Stimulated activated CD4-positive, alpha-beta T cell treated with anti-CD3 and anti-CD28 coated beads, Interleukin-4, amount 100 ng/mL, for 1 hour (primary cell): ENCODE results near the gene TBC1D22A.

ENCODE experiments used
- DNase-seq: peaks from one replicate; pipeline ENCODE4 v3.0.0-alpha.2; 2020

TBC1D22A gene

DNA sequence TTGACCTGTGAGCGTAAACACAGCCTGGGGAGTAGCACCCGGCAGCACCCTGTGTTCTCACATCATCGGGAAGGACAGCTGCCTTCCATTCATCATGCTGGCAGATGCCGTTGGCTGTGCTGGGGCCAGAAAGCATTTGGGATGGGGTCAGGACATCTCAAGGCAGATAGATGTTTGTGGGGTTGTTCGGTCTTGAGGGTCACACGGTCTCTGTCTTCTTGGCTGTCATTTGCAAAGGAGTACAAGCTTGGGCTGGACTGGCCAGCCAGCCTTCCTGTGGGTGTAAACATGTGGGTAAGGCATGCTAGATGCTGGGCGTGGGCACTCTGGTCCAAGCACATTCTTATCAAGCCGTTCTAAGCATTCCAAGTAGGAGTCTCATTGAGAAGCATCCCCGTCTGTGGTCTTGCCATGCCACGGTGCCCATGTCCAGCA, 81.4 kb downstream of the TBC1D22A start:
- DNase-seq = no peak

DNA sequence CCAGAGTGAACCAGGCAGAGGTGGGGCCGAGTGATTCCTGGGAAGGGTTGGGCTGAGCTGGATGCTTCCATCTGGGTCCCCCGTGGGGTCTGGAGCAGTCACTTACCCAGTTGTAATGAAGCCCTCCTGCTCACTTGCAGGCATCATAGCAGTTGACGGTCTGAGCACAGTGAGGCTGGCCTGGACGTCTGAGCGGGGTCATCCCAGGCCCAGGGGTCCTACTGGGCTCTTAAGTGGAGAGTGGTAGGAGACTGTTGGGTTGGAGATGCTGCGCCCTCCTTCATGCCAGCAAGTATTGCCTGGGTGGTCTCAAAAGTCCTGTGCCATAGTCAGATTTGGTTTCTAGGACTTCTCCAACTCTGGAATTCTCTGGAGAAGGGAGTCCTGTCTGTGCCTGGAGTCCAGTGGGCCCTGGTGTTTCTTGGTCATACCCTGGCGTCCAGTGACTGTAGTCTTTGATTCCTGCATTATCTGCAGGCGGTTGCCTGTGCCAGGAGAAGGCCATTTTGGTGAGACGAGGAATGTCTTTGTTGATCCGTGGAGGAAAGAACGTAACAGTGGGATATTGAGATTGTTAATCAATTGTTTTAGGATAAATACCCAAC, 82.3 kb downstream of the TBC1D22A start:
- no peak for DNase-seq

DNA sequence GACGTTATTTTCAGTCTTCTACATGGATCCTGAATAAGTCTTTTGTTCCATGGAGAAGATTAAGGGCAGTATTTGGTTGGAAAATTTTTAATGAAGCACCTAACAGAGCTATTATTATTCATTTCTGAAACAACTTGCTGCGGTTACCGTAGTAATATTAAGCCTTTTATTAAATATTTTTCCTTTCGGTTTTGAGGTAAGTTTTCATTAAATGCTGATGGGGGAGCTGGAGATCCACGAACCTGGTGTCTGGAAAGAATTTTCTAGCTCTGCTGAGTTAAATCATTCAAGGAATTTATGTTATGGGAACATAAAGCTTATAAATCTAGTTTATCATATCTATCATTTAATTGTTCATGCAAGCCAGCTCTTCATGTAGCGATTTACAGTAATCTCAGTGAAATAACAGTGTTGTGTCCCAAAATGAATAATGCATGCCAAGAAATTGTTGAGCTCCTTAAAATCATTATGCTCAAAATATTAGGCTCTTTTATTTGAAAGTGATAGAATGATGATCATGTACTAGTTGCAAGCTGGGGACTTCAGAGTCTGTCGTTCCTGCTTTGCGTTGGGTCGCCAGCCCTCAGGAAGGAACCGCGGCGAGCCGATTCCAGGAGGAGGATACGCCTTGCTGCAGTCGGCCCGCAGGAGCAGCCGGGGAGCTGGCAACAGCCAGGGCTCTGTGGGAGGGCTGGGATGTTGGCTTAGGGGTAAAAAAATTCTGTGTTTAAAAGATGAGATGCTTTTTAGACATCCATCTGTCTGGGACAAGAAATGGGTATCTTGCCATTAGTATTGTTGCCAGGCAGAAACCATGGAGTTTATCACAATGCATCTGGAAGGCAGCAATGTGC, 83.1 kb downstream of the TBC1D22A start:
- DNase-seq = no peak

DNA sequence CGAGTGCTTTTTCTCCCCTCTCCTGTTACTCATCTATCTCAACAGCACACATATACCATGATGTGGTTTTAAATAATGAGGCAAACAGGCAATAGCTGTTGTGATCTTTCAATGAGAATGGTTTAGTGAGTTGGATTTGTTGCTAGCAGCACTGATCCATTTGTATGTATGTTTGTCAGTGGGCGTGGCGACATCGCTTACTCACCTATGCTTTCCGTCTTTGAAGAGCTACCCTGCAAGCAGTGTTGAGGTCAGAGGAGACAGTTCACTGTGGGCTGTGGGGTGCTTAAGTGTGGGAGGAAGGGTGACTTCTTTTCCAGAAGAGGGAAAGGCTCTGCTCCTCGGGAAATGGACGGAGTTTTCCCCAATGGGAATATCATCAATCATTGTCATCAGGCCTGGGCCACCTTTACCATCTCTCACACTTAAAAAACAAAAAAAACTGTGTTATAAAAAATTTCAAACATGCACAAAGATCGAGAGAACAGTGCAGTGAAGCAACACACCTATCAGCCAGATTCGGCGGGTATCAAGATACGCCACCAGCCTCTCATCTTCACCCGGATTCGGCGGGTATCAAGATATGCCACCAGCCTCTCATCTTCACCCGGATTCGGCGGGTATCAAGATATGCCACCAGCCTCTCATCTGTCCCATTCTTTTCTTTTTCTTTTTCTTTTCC, 83.8 kb downstream of the TBC1D22A start:
- DNase-seq = no peak

DNA sequence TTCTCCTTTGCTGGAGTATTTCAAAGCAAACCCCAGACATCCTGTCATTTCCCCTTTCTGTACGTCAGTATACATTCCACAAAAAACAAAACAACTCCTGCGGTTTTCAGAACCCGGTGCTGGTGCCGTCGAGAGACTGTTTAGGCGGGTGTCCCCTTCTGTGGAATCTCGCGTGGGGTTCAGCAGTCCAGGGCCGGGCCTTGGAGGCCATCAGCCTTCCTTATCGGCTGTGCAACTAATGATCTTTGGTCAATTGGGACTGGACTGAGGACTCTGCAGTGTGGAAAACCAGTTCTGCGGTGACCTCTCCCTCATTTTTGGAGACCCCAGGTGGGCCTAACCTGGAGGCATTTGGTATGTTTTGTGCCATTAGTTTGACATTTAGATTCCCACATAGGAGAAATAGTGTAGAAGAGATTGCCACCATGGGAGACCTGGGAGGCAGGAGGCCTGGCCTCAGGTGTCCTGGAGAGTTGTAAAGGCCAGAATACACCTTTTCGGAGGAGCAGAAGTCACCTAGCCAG, 84.4 kb downstream of the TBC1D22A start:
- DNase-seq = no peak

DNA sequence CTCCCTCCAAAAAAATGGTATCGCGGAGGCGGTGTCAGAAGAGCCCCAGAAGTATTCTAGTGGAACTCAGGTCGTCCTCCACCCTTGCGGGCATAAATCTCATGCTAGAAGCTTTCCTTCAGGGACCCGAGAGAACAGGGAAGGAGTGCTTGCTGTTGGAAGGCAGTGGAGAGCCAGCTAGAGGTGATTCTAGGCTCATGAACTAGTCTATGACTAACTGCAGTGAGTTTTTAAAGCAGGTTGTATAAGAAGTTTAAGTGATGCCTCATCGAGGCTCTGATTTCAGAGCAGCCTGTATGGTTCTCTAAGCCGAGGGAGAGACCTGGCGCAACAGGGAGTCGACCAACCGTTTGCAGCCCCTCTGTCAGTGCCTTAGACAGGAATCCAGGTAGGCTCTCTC, 85.7 kb downstream of the TBC1D22A start:
- no peak for DNase-seq

DNA sequence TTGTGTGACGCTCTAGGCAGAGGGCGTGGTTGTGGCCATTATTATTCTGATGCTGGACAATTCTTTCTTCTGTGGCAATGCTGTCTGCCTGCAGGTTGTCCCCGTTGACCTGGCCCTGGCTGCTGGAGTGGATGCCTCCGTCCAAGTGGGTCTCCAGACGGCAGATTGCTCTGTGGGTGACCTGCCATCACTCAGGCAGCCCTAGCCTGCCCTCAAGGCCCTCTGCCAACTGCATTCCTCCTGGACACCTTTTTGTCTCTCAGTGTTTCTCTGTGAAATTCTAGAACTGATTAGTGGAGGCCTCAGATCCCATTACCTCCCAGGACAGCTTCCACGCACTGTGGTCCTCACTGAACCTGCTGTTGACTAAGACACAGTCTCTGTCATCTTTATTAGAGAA, 86.7 kb downstream of the TBC1D22A start:
- DNase-seq = no peak

DNA sequence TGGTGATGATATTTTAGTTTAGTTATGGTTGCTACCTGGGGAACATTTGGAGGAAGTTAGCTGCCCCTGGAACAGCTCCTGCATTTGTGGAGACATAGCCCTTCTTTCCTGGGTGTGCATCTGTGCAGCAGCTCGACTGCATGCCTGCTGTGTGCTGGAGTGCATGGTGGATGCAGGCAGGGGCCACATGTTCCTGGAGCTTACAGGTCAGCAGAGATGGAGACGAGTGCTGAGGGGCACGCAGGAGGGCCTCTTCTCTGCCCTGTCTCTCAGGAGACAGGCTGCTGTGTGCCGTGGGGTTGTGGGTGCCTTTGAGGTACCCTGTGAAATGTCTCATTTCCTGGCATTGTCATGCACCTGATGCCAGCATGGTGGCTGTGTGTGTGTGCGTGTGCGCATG, 87.5 kb downstream of the TBC1D22A start:
- no peak for DNase-seq

DNA sequence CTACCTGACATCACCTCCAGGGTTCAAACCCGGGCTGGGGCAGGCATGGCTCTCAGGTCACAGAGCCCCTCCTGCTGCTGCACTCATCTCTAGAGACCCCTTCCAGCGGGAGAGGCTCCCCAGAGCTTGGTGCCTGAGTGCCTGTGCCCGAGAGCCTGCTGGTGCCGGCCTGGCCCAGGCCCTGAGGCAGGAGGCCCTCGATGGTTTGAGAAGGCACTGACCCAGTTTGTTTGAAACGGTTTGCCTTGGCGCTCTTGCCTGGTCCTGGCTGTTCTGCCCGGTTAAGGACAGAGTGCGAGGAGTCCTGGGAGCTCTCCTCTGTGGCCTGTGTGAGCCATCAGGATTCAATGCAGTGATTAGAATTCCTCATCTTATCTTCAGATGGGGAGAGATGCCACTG, 88.9 kb downstream of the TBC1D22A start:
- no peak for DNase-seq

DNA sequence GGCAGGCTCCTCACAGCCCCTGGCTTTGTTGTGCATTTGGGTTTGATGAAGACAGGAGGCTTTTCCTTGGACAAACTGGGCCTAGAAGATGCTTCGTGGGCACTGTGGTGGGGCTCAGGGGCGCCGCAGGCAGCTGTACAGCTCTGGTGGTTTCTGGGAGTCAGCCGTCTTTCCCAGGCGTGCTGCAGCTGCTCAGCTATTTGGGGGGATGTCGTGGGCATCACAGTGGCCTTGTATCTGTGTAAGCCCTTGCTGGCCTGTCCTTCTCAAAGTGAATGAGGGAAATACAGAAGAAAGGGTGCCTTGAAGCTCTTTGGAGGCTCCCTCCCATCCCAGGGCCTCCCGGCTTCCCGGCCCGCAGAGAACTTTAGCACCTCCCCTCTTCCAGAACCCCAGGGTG, 89.5 kb downstream of the TBC1D22A start:
- DNase-seq = no peak

DNA sequence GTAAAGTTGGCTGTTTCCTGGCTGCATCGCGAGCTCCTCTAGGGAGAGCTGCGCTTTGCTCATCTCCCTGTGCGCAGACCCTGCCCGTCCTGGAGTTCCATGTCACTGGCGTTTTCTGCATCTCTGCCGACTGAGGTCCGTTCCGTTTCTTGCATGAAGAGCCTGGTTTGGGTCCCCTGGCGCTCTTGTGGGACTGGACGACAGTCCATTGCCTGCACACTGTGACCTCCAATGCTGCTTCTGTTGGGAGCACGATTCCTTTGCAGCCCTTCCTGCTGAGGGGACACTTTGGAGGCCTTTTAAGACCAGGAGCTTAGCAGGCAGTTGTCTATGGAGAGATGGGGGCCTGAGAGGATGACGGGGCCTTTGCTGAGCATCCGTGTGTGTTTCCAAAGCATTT, 90.3 kb downstream of the TBC1D22A start:
- no peak for DNase-seq

DNA sequence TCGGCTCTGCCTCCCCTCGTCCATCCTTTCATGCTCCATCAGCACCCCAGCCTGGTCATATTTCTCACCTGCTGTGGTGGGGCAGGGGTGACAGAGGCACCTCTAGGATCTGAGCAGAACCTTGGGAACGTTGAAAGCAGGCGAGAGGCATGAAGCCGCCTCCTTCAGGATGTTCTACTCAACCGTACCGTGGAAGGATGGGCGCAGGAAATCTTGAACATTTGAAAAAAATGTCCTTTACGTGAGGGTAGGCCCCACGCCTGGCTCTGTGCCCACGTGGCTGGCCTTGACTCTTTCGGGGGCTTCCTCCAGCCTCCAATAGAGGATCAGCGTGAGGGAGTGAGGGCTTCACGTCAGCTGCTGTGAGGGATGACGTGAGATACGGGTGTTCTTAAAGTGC, 90.7 kb downstream of the TBC1D22A start:
- no peak for DNase-seq

DNA sequence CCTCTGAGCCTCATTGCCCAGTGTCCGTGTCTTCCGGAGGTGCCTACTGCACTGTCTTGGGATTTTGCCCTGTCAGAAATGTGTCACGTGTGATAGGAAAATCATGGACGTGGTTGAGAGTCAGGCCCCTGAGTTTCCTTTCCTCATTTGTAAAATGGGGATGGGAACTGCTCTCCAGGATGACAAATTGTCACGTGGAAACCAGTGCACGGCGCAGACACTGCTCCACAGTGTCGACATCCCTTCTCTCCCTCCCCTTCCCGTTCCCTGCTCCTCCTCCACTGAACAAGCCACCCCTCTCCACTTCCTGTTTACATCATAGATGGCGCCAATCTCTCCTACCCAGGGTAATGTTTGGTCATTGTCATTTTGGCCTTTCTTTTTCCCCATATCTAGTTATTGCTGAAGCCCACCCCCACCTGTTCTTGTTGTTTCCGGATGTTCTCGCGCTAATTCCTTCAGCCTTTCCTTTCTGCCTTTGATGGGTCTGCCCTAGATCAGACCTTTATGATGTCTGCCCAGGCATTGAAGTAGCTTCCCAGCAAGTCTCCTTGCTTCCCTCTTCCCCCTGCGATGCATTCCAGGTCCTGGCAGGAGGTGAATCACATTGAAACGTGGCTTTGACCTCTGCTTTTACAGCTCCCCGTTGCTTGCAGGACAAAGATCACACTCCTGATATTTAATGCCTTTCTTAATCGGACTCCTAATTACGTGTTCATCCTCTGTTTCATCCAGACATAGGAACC, 91.8 kb downstream of the TBC1D22A start:
- DNase-seq = no peak

DNA sequence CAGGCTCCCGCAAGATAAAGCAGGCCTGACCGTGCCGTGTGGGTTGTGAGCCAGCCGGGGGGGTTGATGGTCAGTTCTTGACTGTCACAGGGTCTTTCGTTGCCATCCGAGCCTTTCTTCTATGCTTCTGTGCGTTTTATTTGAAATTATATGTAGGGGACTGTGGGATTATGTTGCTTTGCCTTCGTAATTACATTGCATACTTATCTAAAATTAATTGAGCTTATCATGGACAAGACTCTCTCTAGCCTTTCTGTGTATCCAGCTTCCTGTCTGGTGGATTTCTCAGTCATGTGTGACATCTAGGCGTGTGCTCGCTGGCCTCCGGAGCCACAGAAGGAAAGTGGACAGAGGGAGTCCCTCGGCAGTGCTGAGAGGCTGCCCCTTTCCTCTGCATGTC, 93.2 kb downstream of the TBC1D22A start:
- no peak for DNase-seq

DNA sequence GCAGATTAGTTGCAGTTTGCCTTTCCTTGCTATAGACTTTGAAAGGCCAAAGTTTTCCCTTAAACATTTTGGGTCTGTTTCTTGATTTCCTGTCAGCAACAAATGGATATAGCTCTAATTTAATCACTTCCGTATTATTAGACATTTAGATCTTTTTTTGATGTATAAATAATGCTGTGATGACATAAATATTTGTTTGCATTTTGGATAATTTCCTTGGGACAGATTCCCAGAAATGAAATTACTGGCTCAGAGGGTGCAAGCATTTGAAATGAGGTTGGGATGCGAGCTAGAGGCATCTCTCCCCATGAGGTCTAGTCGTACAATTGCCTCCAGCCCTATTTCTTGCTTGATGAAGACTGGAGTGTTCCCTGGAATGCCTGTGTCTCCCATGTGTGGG, 94.2 kb downstream of the TBC1D22A start:
- DNase-seq = no peak

DNA sequence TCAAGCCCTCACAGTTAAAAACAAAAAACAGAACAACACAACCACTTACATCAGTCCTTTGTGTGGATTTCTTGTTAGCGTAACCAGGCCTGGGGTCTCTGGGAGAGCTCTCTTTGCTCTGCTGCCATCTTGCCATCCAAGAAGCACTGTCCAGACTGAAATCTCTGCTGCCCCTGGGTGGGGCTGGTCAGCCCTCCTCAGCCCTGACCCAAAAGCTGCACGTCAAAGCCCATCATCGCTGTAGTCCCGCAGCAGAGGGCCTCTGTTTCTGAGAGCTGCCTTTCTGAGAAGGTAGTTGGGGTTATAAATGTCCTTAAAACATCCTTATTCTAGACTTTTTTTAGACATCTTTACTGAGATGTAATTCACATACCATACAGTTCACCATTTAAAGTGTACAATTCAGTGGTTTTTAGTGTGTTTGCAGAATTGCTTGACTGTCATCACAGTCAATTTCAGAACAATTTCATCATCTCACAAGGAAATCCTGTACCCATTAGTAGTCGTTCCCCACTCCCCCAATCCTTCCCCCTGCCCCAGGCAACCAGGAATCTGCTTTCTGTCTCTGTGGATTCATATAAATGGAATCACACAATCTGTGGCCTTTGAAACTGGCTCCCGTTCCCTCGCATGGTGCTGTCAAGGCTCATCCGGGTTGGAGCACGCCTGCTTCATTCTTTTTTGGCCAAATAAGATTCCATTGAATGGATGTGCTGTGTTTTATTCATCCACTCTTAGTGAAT, 94.9 kb downstream of the TBC1D22A start:
- no peak for DNase-seq

DNA sequence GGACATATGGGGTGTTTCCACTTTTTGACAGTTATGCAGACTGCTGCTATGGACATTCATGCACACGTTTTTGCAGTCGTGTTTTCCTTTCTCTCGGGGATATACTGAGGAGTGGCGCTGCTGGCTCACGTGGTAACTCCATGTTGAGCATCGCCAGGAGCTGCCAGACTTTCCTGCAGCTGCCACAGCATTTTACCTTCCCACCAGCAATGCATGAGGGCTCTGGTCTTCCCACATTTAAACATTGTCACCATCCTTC, 95.4 kb downstream of the TBC1D22A start:
- DNase-seq = no peak

DNA sequence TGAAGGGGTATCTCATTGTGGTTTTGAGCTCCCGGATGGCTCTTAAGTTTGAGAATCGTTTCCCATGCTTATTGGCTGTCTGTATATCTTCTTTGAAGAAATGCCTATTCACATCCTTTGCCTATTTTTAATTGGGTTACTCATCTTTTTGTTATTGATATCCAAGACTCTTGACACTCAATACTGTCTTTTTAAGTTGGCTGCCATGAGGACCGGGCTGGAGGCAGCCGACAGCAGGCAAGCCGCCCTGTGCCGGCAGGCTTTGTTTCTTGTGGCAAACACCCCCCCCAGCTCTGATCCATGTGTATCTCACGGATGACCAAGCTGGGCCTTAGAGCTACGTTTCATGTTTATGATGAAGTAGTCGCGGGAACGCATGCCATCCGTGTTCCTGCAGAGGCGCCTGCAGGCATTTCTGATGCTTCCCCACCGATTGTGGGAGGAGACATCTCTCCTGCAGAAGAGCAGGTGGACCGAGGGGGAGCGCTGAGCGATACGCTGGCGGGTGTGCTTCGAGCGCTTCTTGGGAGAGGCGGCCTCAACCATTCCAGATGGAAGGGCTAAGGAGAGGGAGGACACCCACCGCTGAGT, 95.8 kb downstream of the TBC1D22A start:
- no peak for DNase-seq

DNA sequence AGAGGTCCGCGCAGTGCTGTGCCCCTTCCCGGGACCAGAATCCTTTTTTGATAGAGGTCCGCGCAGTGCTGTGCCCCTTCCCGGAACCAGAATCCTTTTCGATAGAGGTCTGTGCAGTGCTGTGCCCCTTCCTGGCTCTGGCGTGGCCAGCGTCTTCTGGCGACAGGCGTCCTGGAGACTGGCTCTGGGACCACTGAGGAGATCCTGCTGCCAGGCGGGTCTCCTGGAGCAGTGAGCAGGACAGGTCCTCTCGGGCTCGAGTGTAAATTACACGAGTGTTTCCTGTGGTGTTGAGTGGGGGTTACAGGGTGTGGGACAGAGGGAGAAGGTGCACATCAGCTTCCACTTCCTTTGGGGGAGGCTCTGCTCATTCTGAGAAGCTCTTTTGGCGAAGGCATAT, 98.1 kb downstream of the TBC1D22A start:
- no peak for DNase-seq

DNA sequence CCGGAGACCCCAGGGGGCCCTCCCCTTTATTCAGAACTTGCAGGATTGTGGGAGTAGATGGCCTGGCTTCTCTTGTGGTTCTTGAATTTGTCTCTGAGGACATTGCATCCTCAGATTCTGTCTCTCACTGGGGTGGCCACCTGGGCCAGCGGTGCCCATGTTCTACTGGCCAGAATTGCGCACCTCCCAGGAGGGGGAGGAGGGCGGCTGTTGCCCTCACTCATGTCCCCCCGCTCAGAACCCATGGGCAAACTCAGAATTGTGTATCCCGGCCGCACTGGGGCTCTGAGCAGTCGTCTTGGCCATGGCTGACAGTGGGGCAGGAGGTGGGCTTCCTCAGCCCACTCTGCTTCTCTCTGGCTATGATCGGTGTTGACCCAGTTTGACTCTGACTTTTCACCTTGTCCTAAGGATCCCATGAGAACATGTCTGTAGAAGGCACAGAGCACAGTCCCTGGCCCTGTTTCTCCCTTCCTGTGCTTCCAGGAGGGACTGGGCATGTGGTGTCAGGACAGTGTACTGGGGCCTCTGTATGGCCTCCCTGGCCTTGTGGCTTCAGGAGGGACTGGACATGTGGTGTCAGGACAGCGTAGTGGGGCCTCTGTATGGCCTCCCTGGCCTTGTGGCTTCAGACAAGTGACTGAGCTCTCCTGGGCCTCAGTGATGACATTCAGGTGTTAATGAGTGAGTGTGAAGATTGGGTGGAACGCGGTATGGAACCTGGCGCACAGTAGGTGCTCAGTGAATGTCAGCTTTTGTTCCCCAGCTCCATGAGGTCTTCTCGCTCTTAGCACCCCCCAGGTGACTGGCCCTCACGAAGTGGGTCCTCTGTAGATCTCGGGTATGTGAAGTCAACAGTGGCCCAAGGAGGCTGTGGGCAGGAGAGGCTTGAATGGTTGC, 99.3 kb downstream of the TBC1D22A start:
- DNase-seq = no peak
